ENCODE measurements around the gene EYS.

The EYS gene

GRCh38 chr6:64050590-64050989 is 1656.4 kb downstream of the EYS start:
- TF ChIP-seq CSRNP3 (CRISPR knock-in tag; IDR thresholded peaks at IDR 0.05): no peak
- no peak for TF ChIP-seq CREB5 (CRISPR knock-in tag; IDR thresholded peaks at IDR 0.05; ENCODE audit: low read depth)
- TF ChIP-seq SNAI2 (CRISPR knock-in tag; IDR thresholded peaks at IDR 0.05): no peak
- no peak for TF ChIP-seq RARB (CRISPR knock-in tag; IDR thresholded peaks at IDR 0.05)
- TF ChIP-seq GLIS3 (CRISPR knock-in tag; IDR thresholded peaks at IDR 0.05): no peak
- no peak for TF ChIP-seq ZNF565 (CRISPR knock-in tag; conservative IDR thresholded peaks at IDR 0.05; ENCODE audit: low read depth)
- no peak for TF ChIP-seq ZNF70 (CRISPR knock-in tag; IDR thresholded peaks at IDR 0.05)
- no peak for TF ChIP-seq POU6F1 (CRISPR knock-in tag; IDR thresholded peaks at IDR 0.05; ENCODE audit: borderline replicate concordance, low read depth)
- TF ChIP-seq ISL1 (CRISPR knock-in tag; IDR thresholded peaks at IDR 0.05): no peak
- TF ChIP-seq OSR1 (CRISPR knock-in tag; IDR thresholded peaks at IDR 0.05): no peak
- TF ChIP-seq TOX (CRISPR knock-in tag; IDR thresholded peaks at IDR 0.05; ENCODE audit: borderline replicate concordance): no peak
- TF ChIP-seq PATZ1 (CRISPR knock-in tag; IDR thresholded peaks at IDR 0.05; ENCODE audit: borderline replicate concordance): no peak
- no peak for TF ChIP-seq PPARA (CRISPR knock-in tag; IDR thresholded peaks at IDR 0.05; ENCODE audit: borderline replicate concordance)
- no peak for ATAC-seq

GRCh38 chr6:64049736-64050135 is 1657.3 kb downstream of the EYS start:
- no peak for TF ChIP-seq TSHZ2 (CRISPR knock-in tag; IDR thresholded peaks at IDR 0.05)
- TF ChIP-seq ZNF8 (CRISPR knock-in tag; IDR thresholded peaks at IDR 0.05): no peak
- TF ChIP-seq POU6F1 (CRISPR knock-in tag; IDR thresholded peaks at IDR 0.05; ENCODE audit: borderline replicate concordance, low read depth): no peak
- TF ChIP-seq PATZ1 (CRISPR knock-in tag; IDR thresholded peaks at IDR 0.05; ENCODE audit: borderline replicate concordance): no peak
- no peak for TF ChIP-seq ZNF70 (CRISPR knock-in tag; IDR thresholded peaks at IDR 0.05)
- TF ChIP-seq ZFP30 (CRISPR knock-in tag; IDR thresholded peaks at IDR 0.05): no peak
- TF ChIP-seq TOX (CRISPR knock-in tag; IDR thresholded peaks at IDR 0.05; ENCODE audit: borderline replicate concordance): no peak
- TF ChIP-seq ZNF565 (CRISPR knock-in tag; conservative IDR thresholded peaks at IDR 0.05; ENCODE audit: low read depth): no peak
- TF ChIP-seq BACH2 (CRISPR knock-in tag; IDR thresholded peaks at IDR 0.05; ENCODE audit: borderline replicate concordance): no peak
- TF ChIP-seq ESRRG (CRISPR knock-in tag; IDR thresholded peaks at IDR 0.05): no peak
- TF ChIP-seq CSDC2 (CRISPR knock-in tag; IDR thresholded peaks at IDR 0.05): no peak
- no peak for TF ChIP-seq CREB5 (CRISPR knock-in tag; IDR thresholded peaks at IDR 0.05; ENCODE audit: low read depth)
- no peak for TF ChIP-seq TCF4 (CRISPR knock-in tag; IDR thresholded peaks at IDR 0.05; ENCODE audit: borderline replicate concordance)
- TF ChIP-seq CSRNP3 (CRISPR knock-in tag; IDR thresholded peaks at IDR 0.05): no peak
- ATAC-seq: no peak

All from SK-N-SH treated with all-trans-retinoic acid at 6 μM for 48 hours (cell line).